ENCODE results near the gene FAF2.
"Not testable (repeated sequence)": the region's sequence is repeated elsewhere in the genome, so short reads cannot be mapped to it uniquely, and the experiment has no call there.

Gene FAF2, protein sequence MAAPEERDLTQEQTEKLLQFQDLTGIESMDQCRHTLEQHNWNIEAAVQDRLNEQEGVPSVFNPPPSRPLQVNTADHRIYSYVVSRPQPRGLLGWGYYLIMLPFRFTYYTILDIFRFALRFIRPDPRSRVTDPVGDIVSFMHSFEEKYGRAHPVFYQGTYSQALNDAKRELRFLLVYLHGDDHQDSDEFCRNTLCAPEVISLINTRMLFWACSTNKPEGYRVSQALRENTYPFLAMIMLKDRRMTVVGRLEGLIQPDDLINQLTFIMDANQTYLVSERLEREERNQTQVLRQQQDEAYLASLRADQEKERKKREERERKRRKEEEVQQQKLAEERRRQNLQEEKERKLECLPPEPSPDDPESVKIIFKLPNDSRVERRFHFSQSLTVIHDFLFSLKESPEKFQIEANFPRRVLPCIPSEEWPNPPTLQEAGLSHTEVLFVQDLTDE

DNA sequence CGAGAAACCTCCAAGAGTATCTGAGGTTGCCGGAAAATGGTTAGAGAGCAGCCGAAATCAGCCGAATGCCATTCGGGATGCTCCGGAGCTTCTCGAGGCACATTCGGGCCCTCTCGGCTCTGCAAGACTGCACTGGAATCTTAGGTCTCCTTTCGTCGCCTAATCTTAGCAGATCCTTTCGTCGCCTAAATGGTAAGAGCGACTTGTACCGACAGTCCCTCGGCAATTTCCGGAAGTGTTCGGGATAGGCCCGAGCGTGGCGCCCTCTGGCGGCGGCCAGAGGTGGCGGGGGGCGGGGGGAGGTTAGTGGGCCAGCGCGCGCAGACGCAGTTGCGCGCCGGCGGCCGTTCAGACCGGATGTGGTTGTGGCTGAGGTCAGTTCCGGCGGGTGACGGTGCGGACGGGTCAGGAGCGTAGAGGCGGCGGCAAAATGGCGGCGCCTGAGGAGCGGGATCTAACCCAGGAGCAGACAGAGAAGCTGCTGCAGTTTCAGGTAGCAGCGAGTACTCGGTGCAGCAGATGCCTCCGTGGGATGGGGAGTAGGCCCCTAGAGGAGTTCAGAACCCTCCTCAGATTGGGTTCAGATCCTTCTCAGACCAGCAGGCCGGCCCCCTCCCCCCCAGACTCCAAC lies at the start of gene FAF2:
FAF2 (plus strand) TSS at position 408 of the 631 bp plus-strand sequence; CDS start at position 431, 23 bp downstream.
- peak; percentile 98 for DNase-seq (ENCODE audit: low read depth in 2 of 2)

DNA sequence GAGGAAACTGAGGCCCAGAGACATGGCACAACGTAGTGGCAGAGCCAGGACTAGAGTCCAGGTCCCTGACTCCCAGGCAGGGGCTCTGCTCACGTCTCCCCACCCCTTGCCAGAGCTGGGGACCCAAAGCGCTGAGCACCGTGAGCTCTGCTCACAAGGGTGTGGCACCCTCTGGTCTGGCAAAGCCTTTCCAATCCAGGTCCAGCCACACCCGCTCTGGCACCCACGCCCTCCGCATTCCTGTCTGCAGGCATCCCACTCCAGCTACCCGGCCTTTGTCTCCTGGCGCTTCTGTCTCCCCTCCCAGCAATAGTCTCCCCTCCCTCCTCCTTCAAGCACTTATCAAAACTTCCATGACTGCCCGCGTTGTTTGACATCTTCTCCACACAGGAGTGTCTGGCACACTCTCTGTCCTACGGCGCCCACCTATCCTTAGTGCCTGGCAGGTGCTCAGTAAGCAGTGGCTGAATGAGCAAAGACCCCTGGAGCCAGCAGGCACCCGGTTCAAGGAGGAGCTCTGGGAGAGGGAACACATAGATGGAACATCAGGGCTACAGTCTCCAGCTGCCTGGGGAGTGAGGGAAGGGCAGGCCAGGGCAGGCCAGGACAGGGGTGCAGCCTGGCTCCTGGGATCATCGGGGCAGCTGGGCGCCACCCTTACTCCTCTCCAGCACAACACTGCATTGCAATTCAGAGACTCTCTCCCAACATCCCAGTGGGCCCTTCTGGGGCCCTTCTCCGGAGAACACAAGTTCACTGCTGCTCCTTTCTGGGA lies 47.6 kb upstream of the FAF2 start:
- DNase-seq (ENCODE audit: low read depth in 2 of 2), result no peak

- no peak for DNase-seq (ENCODE audit: low read depth in 2 of 2)
Observed at GRCh38 chr5:176401281-176402205, 46.6 kb upstream of the FAF2 start.

GRCh38 chr5:176405656-176406435 lies 42.3 kb upstream of the FAF2 start:
- DNase-seq (ENCODE audit: low read depth in 2 of 2), result no peak

GRCh38 chr5:176406436-176407052 lies 41.6 kb upstream of the FAF2 start:
- no peak for DNase-seq (ENCODE audit: low read depth in 2 of 2)

DNA sequence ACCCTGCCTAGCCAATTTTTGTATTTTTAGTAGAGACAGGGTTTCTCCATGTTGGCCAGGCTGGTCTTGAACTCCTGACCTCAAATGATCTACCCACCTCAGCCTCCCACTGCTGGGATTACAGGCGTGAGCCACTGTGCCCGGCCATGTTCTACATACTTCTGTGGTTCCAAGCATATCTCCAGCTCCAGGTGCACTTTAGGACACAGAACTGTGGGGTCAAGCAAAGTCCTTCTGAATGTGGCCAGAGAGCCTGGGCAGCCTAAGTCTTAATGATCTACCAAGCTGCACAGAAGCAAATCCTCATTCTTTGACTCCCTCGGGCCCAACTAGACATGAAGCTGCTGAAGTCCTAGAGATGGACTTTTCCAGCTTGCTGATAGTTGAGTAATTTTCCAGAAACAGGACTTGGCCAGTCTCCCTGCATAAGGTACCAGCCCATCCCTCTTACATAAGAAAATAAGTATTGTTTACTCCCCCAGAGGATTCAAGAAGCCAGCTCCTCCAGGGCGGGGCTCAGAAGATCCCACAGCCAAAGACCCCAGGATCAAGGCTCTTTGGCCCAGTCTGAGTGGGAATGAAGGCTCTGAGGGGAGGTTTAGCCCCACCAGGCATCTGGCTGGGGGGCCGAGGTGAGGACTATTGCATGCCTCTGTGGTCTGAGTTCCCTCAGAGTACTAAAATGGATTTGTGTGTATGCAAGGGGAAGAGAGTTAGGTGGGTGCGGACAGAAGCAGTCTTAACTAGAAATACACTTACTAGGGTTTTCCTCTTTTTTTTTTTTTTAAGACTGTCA lies 40.5 kb upstream of the FAF2 start:
- no peak for DNase-seq (ENCODE audit: low read depth in 2 of 2)

DNA sequence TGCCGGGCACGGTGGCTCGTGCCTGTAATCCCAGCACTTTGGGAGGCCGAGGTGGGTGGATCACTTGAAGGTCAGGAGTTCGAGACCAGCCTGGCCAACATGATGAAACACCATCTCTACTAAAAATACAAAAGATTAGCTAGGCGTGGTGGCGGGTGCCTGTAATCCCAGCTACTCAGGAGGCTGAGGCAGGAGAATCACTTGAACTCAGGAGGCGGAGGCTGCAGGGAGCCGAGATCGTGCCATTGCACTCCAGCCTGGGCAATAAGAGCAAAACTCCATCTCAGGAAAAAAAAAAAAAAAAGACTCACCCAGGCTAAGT lies 40.0 kb upstream of the FAF2 start:
- DNase-seq (ENCODE audit: low read depth in 2 of 2), result not testable (repeated sequence)

- no peak for DNase-seq (ENCODE audit: low read depth in 2 of 2)
Observed at GRCh38 chr5:176408590-176408989, 39.6 kb upstream of the FAF2 start.

- DNase-seq (ENCODE audit: low read depth in 2 of 2), result no peak
Observed at GRCh38 chr5:176409765-176410164, 38.4 kb upstream of the FAF2 start.

- DNase-seq (ENCODE audit: low read depth in 2 of 2), result no peak
Observed at GRCh38 chr5:176410486-176411180, 37.6 kb upstream of the FAF2 start.

DNA sequence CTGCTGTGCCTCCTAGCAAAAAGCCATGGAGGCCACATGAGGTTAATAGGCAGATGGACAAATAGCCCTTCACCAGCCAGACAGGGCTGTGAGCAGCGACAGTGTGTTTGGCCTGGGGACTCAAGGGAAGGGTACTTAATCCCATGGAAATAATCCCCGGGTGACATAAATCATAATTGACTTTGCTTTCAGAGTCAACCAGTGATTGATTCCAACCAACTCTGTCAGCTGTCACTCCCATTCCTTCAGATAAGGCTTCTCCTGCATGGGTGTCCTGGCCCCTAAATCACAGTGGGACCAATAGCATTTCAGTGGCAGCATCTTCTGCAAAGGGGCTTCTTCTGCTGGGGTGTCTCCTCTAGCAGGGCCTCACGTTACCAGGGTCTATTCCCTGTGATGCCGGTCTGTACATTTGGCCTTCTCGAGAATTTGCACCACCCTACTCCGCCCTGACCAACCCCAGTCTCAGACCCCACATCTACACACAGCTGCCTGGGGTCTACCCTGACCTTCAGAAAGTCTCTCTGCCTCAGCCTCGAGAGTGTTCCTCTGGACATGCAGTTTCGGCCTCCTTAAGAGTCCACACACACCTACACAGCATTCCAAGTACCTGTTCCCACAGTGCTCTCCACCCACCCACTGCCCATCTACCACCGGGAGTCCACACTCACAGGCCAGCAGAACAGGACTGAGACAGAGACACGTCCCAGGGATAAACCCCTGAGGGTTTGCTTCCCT lies 35.5 kb upstream of the FAF2 start:
- DNase-seq (ENCODE audit: low read depth in 2 of 2), result no peak

- DNase-seq (ENCODE audit: low read depth in 2 of 2), result no peak
Observed at GRCh38 chr5:176413255-176413565, 35.0 kb upstream of the FAF2 start.

GRCh38 chr5:176413709-176414191 lies 34.4 kb upstream of the FAF2 start:
- DNase-seq (ENCODE audit: low read depth in 2 of 2), result no peak

DNA sequence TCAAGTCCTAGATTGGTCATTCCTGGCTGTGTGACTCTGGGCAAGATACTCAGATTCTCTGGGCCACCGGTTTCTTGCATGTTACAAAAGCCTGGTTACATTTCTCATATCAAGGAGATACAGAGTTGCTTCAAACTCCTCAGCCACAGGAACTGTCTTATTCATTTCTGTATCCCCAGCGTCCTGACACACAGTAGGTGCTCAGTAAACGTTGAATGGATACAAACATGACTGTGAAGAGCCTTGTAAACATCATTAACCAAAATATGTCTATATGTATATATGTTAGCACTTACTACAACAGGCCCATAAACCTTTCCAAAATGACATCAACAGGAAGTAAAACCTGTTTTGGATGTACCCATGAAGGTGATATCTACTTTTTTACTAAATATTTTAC lies 33.5 kb upstream of the FAF2 start:
- DNase-seq (ENCODE audit: low read depth in 2 of 2), result no peak

- DNase-seq (ENCODE audit: low read depth in 2 of 2), result no peak
Observed at GRCh38 chr5:176415240-176415951, 32.8 kb upstream of the FAF2 start.

DNA sequence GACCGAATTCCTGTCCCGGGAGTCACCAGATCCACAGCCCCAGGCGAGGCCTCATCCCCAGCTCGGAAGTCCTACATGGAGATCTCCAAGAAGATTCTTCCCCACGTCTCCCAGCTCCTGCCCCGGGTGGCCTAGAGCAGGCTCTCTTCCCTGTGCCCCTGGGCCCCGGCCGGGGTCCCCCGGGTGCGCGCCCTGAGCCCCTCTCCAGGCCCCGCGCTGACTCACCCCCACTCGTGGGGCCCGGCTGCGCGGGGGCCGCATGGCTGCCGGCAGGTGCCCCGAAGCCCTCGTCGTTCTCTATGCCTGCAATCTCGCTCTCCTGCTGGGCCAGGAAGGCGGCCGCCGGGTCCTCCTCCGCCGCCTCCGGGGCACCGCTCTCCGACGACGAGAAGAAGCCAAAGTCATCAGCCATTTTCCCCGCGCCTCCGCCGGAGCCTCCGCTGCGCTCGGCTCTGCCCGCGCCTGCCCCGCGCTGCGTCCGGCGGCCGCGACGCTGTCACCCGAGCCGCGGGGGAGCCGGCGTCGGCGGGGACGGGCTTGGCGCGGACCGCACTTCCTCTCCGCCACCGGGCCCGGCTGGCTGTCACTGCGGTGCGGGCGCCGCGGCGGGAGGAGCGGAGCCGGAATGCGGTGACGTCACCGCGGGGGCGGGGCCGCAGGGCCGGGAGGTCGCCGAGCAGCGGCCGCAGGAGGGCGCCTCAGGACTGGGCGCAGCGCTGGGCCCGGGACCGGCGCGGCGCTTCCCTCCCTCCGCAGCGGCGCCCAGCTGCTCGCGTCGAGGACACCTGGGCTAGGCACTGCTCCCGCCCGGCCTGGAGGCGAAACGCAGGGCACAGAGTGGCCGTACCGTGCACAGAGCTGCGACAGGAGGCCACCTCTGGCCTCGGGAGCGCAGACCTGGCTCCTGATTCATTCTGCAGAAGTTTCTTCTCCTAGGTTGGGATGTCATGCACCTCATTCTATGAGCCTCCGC lies 31.9 kb upstream of the FAF2 start, which contains the start of gene CLTB:
CLTB (minus strand) TSS at position 588 of the 973 bp plus-strand sequence; CDS start at position 412, 176 bp downstream.
- peak; percentile 34 to 51 for DNase-seq (ENCODE audit: low read depth in 2 of 2)

Measured in fibroblast of skin of left biceps (primary cell).